HG02981 (cell line): Measurements from ENCODE around the gene NCAPD2.
"Not testable (repeated sequence)": the region's sequence is repeated elsewhere in the genome, so short reads cannot be mapped to it uniquely, and the experiment has no call there.

Experiments
- ATAC-seq: cut with Tn5 transposase; IDR thresholded peaks from one replicate; pipeline ENCODE4 v1.9.1; 2021; ENCODE audit warnings: mild to moderate bottlenecking, moderate library complexity; ENCODE audit not compliant: unreplicated experiment

NCAPD2 gene

GRCh38 chr12:6548966-6549683, 55.2 kb downstream of the NCAPD2 start:
- no peak for ATAC-seq

GRCh38 chr12:6549684-6550151, 55.8 kb downstream of the NCAPD2 start:
- ATAC-seq, result no peak

GRCh38 chr12:6550294-6551062, 56.6 kb downstream of the NCAPD2 start:
- no peak for ATAC-seq

GRCh38 chr12:6551063-6551461, 57.2 kb downstream of the NCAPD2 start:
- ATAC-seq, result no peak

- ATAC-seq, result no peak
These were observed 57.7 kb downstream of the NCAPD2 start for GRCh38 chr12:6551496-6552139.

- no peak for ATAC-seq
These were observed 58.2 kb downstream of the NCAPD2 start for GRCh38 chr12:6552140-6552551.

- no peak for ATAC-seq
These were observed 59.4 kb downstream of the NCAPD2 start for GRCh38 chr12:6553051-6553868.

GRCh38 chr12:6554168-6555017, 60.5 kb downstream of the NCAPD2 start:
- peak; percentile 50 for ATAC-seq

GRCh38 chr12:6555018-6555691, 61.3 kb downstream of the NCAPD2 start:
- ATAC-seq, result peak; percentile 4

GRCh38 chr12:6556496-6556817, 62.6 kb downstream of the NCAPD2 start:
- not testable (repeated sequence) for ATAC-seq

- ATAC-seq, result no peak
These were observed 63.0 kb downstream of the NCAPD2 start for GRCh38 chr12:6556857-6557256.

GRCh38 chr12:6558014-6558760, 64.3 kb downstream of the NCAPD2 start:
- not testable (repeated sequence) for ATAC-seq

- ATAC-seq, result no peak
These were observed 65.6 kb downstream of the NCAPD2 start for GRCh38 chr12:6559500-6559899.

- ATAC-seq, result no peak
These were observed 66.8 kb downstream of the NCAPD2 start for GRCh38 chr12:6560501-6561205.

GRCh38 chr12:6562881-6563280, 69.0 kb downstream of the NCAPD2 start:
- ATAC-seq, result no peak

GRCh38 chr12:6563448-6564050, 69.6 kb downstream of the NCAPD2 start:
- ATAC-seq, result no peak

- no peak for ATAC-seq
These were observed 73.3 kb downstream of the NCAPD2 start for GRCh38 chr12:6567112-6567670.
